HL-60 (cell line): ENCODE data around the gene OR9A4.

Experiments
- DNase-seq, 2 experiments: peaks; one replicate each; pipeline ENCODE4 v3.0.0-alpha.2; 2010 to 2020; ENCODE audit warnings: low read depth in 1 of 2, low spot score in 1 of 2
- H3K27ac ChIP-seq: fragments of 250-450 bp; sonication (Bioruptor Pico); replicated peaks from 2 replicates; pipeline ENCODE4 v1.5.1; 2020; ENCODE audit warnings: mild to moderate bottlenecking, moderate library complexity
- H3K27me3 ChIP-seq: fragments of 250-450 bp; sonication (Bioruptor Pico); 2 replicates; pipeline ENCODE4 v1.5.1; 2021; ENCODE audit warnings: mild to moderate bottlenecking, moderate library complexity; ENCODE audit not compliant: insufficient read depth, poor library complexity, severe bottlenecking
- H3K4me3 ChIP-seq: replicated peaks from 2 replicates; pipeline ENCODE4 v1.5.1; 2011; ENCODE audit warnings: mild to moderate bottlenecking, control low read depth, low read length; ENCODE audit not compliant: insufficient read depth
- CTCF ChIP-seq: IDR thresholded peaks from one replicate; pipeline ENCODE4 v1.5.1; 2011; ENCODE audit warnings: low read length, control low read depth, inconsistent platforms; ENCODE audit not compliant: insufficient read depth
- GABPA ChIP-seq: IDR thresholded peaks from 2 replicates; pipeline ENCODE4 v1.6.1; 2012; ENCODE audit warnings: low read depth
- POLR2AphosphoS5 ChIP-seq: IDR thresholded peaks from 2 replicates; pipeline ENCODE4 v1.6.1; 2012; ENCODE audit warnings: low read depth
- REST ChIP-seq: IDR thresholded peaks from 2 replicates; pipeline ENCODE4 v1.6.1; 2012; ENCODE audit warnings: low read depth; ENCODE audit not compliant: insufficient replicate concordance
- SPI1 ChIP-seq: IDR thresholded peaks from 2 replicates; pipeline ENCODE4 v1.6.1; 2012; ENCODE audit warnings: low read depth, mild to moderate bottlenecking, borderline replicate concordance

The OR9A4 gene

GRCh38 chr7:141874787-141875186 is 41.4 kb upstream of the OR9A4 start:
- no peak overlapping the region for H3K4me3 ChIP-seq
- peak overlapping the region; percentile 18; the same call in 1 of the 2 replicates for H3K27ac ChIP-seq
- H3K27me3 ChIP-seq, result no peaks in the 10 kb centered on the region
- TF ChIP-seq REST (no peak), CTCF (no peak), GABPA (no peak), POLR2AphosphoS5 (no peak), SPI1 (no peak)
- DNase-seq, result peak; percentile 37 to 79

GRCh38 chr7:141875453-141875852 is 40.7 kb upstream of the OR9A4 start:
- Histone ChIP-seq H3K27me3 (no peaks in the 10 kb centered on the region), H3K27ac (no peak overlapping the region; the same call in 1 of the 2 replicates), H3K4me3 (no peak overlapping the region)
- DNase-seq, result peak in 1 of 2 experiments; percentile 11
- no peak for TF ChIP-seq CTCF
- TF ChIP-seq REST, result no peak
- TF ChIP-seq SPI1, result no peak
- no peak for TF ChIP-seq POLR2AphosphoS5
- no peak for TF ChIP-seq GABPA

GRCh38 chr7:141876371-141876770 is 39.8 kb upstream of the OR9A4 start:
- TF ChIP-seq POLR2AphosphoS5 (no peak), GABPA (no peak), SPI1 (no peak), REST (no peak), CTCF (no peak)
- no peak overlapping the region for H3K4me3 ChIP-seq
- no peak for DNase-seq
- H3K27ac ChIP-seq, result no peak overlapping the region
- H3K27me3 ChIP-seq, result no peaks in the 10 kb centered on the region
